ENCODE data around the gene MLC1.

GRCh38 chr22:50092342-50092741 is 7.1 kb upstream of the MLC1 start:
- TF ChIP-seq CTCF (IDR thresholded peaks at IDR 0.05): no peak
- no peak for TF ChIP-seq SIN3A (IDR thresholded peaks at IDR 0.05; ENCODE audit: borderline replicate concordance, insufficient read depth, low read depth, low read length)
